ENCODE results near the gene CLDN11.

CLDN11 gene

GRCh38 chr3:170440344-170440743 lies 21.7 kb downstream of the CLDN11 start:
- ATAC-seq = no peak
- Mint-ChIP-seq H3K27me3 (peaks cover 36% of the 10 kb centered on the region), H3K9me3 (no peaks in the 10 kb centered on the region), H3K36me3 (no peaks in the 10 kb centered on the region), H3K4me3 (no peak overlapping the region), H3K4me1 (no peaks in the 10 kb centered on the region), H3K27ac (no peak overlapping the region)

GRCh38 chr3:170441412-170441811 lies 22.7 kb downstream of the CLDN11 start:
- Mint-ChIP-seq H3K9me3 (no peaks in the 10 kb centered on the region), H3K27me3 (peaks cover 36% of the 10 kb centered on the region), H3K36me3 (no peaks in the 10 kb centered on the region), H3K4me3 (no peak overlapping the region), H3K27ac (no peak overlapping the region), H3K4me1 (no peaks in the 10 kb centered on the region)
- no peak for ATAC-seq

- Mint-ChIP-seq H3K4me1 (no peaks in the 10 kb centered on the region), H3K27me3 (peaks cover 36% of the 10 kb centered on the region)
Observed at GRCh38 chr3:170442947-170443346, 24.3 kb downstream of the CLDN11 start.

GRCh38 chr3:170443457-170443856 lies 24.8 kb downstream of the CLDN11 start:
- Mint-ChIP-seq H3K4me1 (no peaks in the 10 kb centered on the region), H3K27ac (no peak overlapping the region), H3K9me3 (no peaks in the 10 kb centered on the region), H3K4me3 (no peak overlapping the region), H3K27me3 (peaks cover 36% of the 10 kb centered on the region), H3K36me3 (no peaks in the 10 kb centered on the region)
- ATAC-seq = no peak

More at GRCh38 chr3:170442947-170443346, 24.3 kb downstream of the CLDN11 start:
- Mint-ChIP-seq H3K4me3 (no peak overlapping the region), H3K9me3 (no peaks in the 10 kb centered on the region), H3K27ac (no peak overlapping the region), H3K36me3 (no peaks in the 10 kb centered on the region)
- ATAC-seq = no peak

DNA sequence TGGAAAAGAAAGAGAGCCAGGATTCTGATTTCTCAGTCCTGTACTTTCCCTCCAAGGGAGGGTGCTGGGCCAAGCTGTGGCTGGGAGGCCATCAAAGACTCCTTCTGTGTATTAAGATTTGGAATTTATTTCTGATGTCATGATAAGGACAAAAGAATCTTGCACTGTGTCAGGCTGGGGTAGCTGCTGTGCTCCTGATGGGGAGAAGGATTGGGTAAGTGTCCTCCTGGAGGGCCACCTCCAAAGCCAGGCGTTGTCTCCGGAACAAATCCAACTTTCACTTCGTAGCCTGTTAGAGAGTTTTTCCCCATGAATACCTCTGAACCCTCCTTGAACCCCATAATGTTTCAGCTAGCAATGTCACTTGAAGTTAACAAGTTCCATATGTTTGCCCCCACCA lies 29.9 kb downstream of the CLDN11 start:
- Mint-ChIP-seq H3K9me3 (no peaks in the 10 kb centered on the region), H3K4me1 (no peaks in the 10 kb centered on the region), H3K27me3 (no peaks in the 10 kb centered on the region), H3K27ac (no peak overlapping the region), H3K36me3 (no peaks in the 10 kb centered on the region), H3K4me3 (no peak overlapping the region)
- no peak for ATAC-seq

DNA sequence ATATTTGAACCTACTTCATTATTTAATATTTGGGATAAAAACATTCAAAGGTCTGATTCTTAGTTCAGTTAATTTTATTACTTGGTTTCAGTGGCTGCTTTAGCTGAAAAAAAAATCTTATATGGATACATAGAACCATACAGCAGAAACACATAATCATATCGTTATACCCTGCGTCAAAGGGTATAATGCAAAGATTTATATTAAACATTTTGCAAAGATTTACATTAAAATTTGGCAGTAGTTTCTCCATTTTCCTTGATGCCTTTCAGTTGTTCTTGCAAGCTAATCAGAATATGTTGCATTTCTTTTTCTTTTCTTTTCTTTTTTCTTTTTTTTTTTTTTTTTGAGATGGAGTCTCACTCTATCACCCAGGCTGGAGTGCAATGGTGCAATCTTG lies 31.4 kb downstream of the CLDN11 start:
- Mint-ChIP-seq H3K4me3 (no peak overlapping the region), H3K27ac (no peak overlapping the region)

GRCh38 chr3:170454509-170454908 lies 35.8 kb downstream of the CLDN11 start:
- H3K4me1 Mint-ChIP-seq = no peaks in the 10 kb centered on the region
- no peaks in the 10 kb centered on the region for H3K36me3 Mint-ChIP-seq
- ATAC-seq = no peak
- no peak overlapping the region for H3K4me3 Mint-ChIP-seq
- H3K27me3 Mint-ChIP-seq = peaks cover 11% of the 10 kb centered on the region
- no peak overlapping the region for H3K27ac Mint-ChIP-seq
- H3K9me3 Mint-ChIP-seq = no peaks in the 10 kb centered on the region

More for the DNA sequence above, 31.4 kb downstream of the CLDN11 start:
- Mint-ChIP-seq H3K4me1 (no peaks in the 10 kb centered on the region), H3K27me3 (no peaks in the 10 kb centered on the region), H3K9me3 (no peaks in the 10 kb centered on the region), H3K36me3 (no peaks in the 10 kb centered on the region)
- ATAC-seq = no peak

DNA sequence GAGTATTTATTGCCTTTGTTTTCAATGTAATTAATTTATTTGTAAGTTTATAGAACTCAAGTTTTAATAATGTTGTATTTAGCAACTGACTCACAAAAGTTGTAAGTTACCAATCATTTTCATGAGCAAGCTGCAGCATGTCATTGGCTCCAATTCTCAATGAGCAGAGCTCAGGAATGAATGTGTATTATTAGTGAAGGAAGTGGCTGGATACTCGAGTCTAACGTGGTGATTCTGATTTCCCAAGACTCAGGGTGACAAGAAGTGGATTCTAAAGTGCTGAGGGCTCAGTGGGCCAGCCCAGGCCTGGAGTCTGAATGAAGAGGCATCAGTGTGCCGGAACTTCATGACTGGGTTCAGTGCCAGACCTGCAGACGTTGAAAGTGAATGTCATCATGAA lies 39.6 kb downstream of the CLDN11 start:
- H3K27me3 Mint-ChIP-seq = peaks cover 28% of the 10 kb centered on the region
- H3K4me1 Mint-ChIP-seq = no peaks in the 10 kb centered on the region
- H3K27ac Mint-ChIP-seq = no peak overlapping the region
- no peaks in the 10 kb centered on the region for H3K9me3 Mint-ChIP-seq
- no peak overlapping the region for H3K4me3 Mint-ChIP-seq
- H3K36me3 Mint-ChIP-seq = no peaks in the 10 kb centered on the region
- no peak for ATAC-seq

DNA sequence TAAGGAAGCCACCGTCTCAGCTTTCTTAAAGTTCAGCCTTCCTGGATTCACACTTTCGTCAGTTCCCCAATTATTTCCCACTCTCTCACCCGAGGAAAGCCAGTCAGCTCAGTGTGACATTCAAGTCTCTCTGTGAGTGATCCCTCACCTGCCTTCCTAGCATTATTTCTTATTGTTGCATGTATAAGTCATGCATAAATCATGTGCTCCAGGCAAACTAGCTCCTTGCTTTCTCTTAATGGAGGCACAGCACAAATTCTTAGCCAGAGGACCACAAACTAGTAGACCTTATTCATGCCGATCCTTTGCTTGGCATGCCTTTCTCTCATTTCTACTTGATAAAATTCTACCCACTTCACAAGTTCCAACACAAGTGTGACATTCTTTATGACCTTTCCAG lies 44.3 kb downstream of the CLDN11 start:
- no peaks in the 10 kb centered on the region for H3K9me3 Mint-ChIP-seq
- no peak overlapping the region for H3K4me3 Mint-ChIP-seq
- peaks cover 23% of the 10 kb centered on the region for H3K27me3 Mint-ChIP-seq
- no peak overlapping the region for H3K27ac Mint-ChIP-seq
- no peak for ATAC-seq
- H3K4me1 Mint-ChIP-seq = no peaks in the 10 kb centered on the region
- H3K36me3 Mint-ChIP-seq = no peaks in the 10 kb centered on the region

DNA sequence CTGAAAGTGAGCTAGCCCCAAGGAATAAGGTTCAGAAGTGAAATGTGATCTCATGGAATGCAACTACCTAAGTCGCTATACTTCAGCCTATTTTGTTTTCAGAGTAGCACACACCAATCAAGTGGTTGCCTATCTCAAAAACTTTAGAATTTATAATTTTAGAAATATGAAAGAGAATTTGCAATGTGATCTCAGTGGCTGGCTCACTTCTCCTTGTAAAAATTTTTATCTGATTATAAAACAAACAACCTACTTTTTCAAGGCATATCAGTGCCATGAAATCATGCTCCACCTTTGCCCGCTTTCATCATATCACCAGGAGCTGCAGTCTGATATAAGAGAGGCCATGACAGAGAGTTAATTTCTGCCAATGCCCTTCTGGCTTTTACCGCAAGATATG lies 47.3 kb downstream of the CLDN11 start:
- Mint-ChIP-seq H3K4me1 (no peaks in the 10 kb centered on the region), H3K4me3 (no peak overlapping the region), H3K27ac (no peak overlapping the region), H3K36me3 (no peaks in the 10 kb centered on the region), H3K9me3 (no peaks in the 10 kb centered on the region), H3K27me3 (peaks cover 39% of the 10 kb centered on the region)
- no peak for ATAC-seq

- Mint-ChIP-seq H3K9me3 (no peaks in the 10 kb centered on the region), H3K4me3 (no peak overlapping the region), H3K27me3 (peaks cover 43% of the 10 kb centered on the region), H3K36me3 (no peaks in the 10 kb centered on the region), H3K27ac (no peak overlapping the region), H3K4me1 (no peaks in the 10 kb centered on the region)
- no peak for ATAC-seq
Observed at GRCh38 chr3:170467007-170467406, 48.3 kb downstream of the CLDN11 start.

DNA sequence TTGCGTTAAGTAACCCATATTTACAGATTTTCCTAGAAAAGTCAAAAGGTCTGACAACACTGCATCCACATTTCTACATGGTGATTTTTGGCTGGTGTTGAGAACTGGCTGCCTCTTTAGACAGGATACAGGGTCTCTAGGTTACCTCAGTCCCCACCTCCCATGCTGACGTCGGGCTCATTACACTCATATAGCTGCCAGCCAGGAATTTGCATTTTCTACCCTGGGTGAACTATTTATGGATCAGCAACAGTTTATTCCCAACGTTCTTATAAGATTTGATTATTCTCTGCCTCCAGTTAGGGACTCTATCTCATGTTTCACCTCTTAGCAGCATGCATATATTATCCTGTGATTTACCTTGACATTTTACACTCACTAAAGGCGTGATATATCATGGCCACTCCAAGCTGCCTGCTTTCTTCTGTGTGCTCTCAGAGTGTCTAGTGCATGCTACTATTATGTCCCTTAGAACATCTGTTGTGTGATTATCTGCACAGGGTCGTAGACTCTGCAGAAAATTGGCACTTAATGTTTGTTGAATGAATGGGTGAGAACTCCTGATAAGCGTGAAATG lies 49.0 kb downstream of the CLDN11 start:
- H3K27me3 Mint-ChIP-seq = peaks cover 42% of the 10 kb centered on the region
- no peaks in the 10 kb centered on the region for H3K4me1 Mint-ChIP-seq
- H3K36me3 Mint-ChIP-seq = no peaks in the 10 kb centered on the region
- no peak overlapping the region for H3K27ac Mint-ChIP-seq
- ATAC-seq = no peak
- H3K4me3 Mint-ChIP-seq = no peak overlapping the region
- H3K9me3 Mint-ChIP-seq = no peaks in the 10 kb centered on the region

GRCh38 chr3:170469151-170470062 lies 50.7 kb downstream of the CLDN11 start:
- peaks cover 46% of the 10 kb centered on the region for H3K27me3 Mint-ChIP-seq
- no peaks in the 10 kb centered on the region for H3K4me1 Mint-ChIP-seq
- no peak overlapping the region for H3K4me3 Mint-ChIP-seq
- no peaks in the 10 kb centered on the region for H3K36me3 Mint-ChIP-seq
- no peak overlapping the region for H3K27ac Mint-ChIP-seq
- ATAC-seq = no peak
- H3K9me3 Mint-ChIP-seq = no peaks in the 10 kb centered on the region

DNA sequence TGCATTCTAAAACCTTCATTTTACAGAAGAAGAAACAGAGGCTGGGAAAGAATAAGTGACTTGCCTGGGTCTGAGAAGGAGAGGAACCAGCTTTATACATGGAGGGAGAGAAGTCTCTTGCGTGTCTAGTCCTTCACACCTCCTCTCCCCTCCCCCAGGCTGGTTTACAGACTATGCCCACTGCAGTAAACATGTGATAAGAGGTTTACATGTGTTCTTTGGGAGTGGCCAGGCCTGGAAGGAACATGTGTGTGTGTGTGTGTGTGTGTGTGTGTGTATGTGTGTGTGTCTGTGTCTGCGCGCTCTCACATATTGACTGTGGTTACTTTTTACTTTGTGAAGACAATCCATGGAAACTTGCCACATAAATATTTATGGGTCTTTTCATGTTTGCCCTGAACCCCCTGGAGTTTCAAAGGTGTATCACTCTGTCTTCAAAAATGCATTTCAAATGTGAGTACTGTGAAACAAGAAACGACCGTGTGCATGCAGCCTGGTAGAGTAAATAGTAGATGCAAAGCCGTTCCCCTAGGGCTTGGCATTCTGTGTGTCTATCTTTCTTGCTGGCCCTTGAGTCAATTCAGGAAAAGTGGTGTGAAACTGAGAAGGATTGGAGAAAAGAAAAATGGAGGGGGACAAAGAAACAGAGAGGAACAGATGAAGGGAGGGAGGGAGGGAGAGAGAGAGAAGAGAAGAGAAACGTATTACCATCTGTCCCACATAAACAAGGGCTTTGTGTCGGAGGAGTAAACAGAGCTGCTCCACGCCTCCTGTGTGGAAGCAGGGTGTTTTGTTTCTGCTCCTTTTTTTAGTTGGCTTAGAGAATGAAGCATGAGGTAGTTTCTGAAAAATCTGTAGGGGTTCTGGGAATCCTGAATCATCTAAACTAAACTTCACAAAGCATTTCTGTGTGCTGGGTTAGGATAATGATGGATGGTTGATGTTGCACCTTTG lies 51.7 kb downstream of the CLDN11 start:
- no peak for ATAC-seq
- Mint-ChIP-seq H3K27me3 (peaks cover 56% of the 10 kb centered on the region), H3K36me3 (no peaks in the 10 kb centered on the region), H3K9me3 (no peaks in the 10 kb centered on the region), H3K27ac (no peak overlapping the region), H3K4me1 (no peaks in the 10 kb centered on the region), H3K4me3 (no peak overlapping the region)

DNA sequence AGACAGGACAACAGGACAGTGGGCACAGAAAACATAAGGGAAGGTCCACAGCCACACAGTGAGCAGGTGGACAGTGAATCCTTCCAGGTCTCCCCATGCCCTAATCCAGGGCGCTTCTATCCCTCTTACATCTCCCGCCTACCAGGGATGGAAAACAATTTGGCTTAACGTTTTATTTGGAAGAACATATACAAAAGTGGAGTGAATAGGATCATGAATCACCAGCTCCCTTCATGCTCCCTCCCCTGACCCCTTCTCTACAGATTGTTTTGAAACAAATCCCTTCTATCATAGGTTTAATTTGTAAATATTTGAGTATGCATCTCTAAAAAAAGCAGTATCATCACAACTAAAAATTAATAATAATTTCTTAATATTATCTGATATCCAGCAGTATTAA lies 52.5 kb downstream of the CLDN11 start:
- peaks cover 64% of the 10 kb centered on the region for H3K27me3 Mint-ChIP-seq

More for the DNA sequence above, 52.5 kb downstream of the CLDN11 start:
- H3K36me3 Mint-ChIP-seq = no peaks in the 10 kb centered on the region
- no peaks in the 10 kb centered on the region for H3K9me3 Mint-ChIP-seq
- H3K4me1 Mint-ChIP-seq = no peaks in the 10 kb centered on the region
- no peak overlapping the region for H3K27ac Mint-ChIP-seq
- H3K4me3 Mint-ChIP-seq = no peak overlapping the region
- no peak for ATAC-seq

Measured in stimulated activated memory B cell treated with anti-CD40 and anti-IgM and Interleukin-4, amounts not matched to agents 10 μg/mL and 1 μg/mL and 100 μg/mL, for 72 hours (primary cell).